Mesangial cell (primary cell): ENCODE results near the gene FAM72B. TPM values are rescaled to one million over a fixed set of nuclear protein-coding genes. Genes with fewer than 3 reads are reported as not detected.

Source experiments
- total RNA-seq: library from RNA; depleted of rRNA; stranded (reverse); fragments of >200 nt; gene quantifications from 2 replicates; pipeline ENCODE4 v1.2.3, GENCODE V29; 2015

The FAM72B gene
- total RNA-seq: 1.6 and 4.1 TPM in 2 replicates

GRCh38 chr1:121184290-121185127 is at the start of gene FAM72B, which contains the start of gene SRGAP2C:
Gene FAM72B (minus strand): TSS chr1:121184340. CDS start chr1:121183489, 851 bp downstream.
Gene SRGAP2C (plus strand): TSS chr1:121184975. CDS start chr1:121187447, 2,472 bp downstream.

Other genes with a start within 250 kb of the FAM72B start
- 12.7 and 13.2 TPM in 2 replicates for gene SRGAP2C, start 635 bp upstream of the FAM72B start, total RNA-seq